ENCODE measurements around the gene TCL1A. TPM values are rescaled to one million over a fixed set of nuclear protein-coding genes. Genes with fewer than 3 reads are reported as not detected.

TCL1A gene
- total RNA-seq, 1 experiment from 2014 or later: 0.30 TPM

DNA sequence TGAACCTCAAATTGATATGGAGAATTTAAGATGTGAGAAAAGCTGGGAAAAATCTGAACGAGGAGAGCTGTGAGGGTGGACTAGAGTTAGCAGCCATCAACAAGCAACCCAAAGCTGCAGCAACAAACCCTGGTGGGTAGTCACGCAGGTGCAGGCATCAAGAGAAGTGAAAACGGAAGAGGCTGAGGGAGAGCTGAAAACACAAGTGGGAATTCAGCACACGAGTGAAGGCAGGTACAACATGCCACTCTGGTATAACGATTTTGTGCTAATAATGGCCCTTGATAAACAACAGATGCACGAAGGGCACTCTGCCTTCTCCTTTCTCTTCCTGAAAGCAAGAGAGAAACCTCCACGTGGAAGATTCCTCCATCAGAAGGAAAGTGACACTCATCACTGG lies 16.2 kb downstream of the TCL1A start:
- no peak for ATAC-seq

DNA sequence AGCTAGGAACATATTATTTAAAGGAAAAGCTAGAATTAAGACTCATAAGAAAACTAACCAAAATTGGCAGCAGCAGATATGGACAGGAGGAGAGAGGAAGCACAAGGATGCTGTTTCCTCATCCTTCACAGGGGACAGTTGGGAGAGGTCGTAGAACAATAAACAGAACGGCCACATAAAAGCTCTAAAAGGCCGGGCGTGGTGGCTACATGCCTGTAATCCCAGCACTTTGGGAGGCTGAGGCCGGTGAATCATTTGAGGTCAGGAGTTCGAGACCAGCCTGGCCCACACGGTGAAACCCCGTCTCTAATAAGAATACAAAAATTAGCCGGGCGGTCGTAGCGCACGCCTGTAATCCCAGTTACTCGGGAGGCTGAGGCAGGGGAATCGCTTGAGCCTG lies 17.2 kb downstream of the TCL1A start:
- no peaks in the 10 kb centered on the region for H3K36me3 ChIP-seq (ENCODE audit: control insufficient read depth in 1 of 2, insufficient read depth in 2 of 2, low read length in 2 of 2)

More for the DNA sequence above, 16.2 kb downstream of the TCL1A start:
- Histone ChIP-seq H3K9me2 (ENCODE audit: insufficient read depth) (no peaks in the 10 kb centered on the region), H3K4me3 (replicated peaks in 1 of 2; ENCODE audit: low read depth in 1 of 2, low read length in 2 of 2) (no peak overlapping the region), H3K9ac (ENCODE audit: low read length) (no peak overlapping the region), H4K20me1 (ENCODE audit: insufficient read depth) (no peaks in the 10 kb centered on the region), H3K4me2 (ENCODE audit: low read length) (no peak overlapping the region), H3K27ac (ENCODE audit: low read depth, low read length) (no peak overlapping the region), H3K27me3 (ENCODE audit: insufficient read depth, low read length) (peaks cover 46% of the 10 kb centered on the region), H2AFZ (ENCODE audit: low read depth, low read length, poor library complexity, severe bottlenecking) (no peak overlapping the region), H3K36me3 (ENCODE audit: control insufficient read depth in 1 of 2, insufficient read depth in 2 of 2, low read length in 2 of 2) (no peaks in the 10 kb centered on the region), H3K9me3 (ENCODE audit: control insufficient read depth in 1 of 2, insufficient read depth in 1 of 2, low read depth in 1 of 2, low read length in 2 of 2) (no peaks in the 10 kb centered on the region), H3K4me1 (ENCODE audit: control insufficient read depth in 1 of 2, insufficient read depth in 2 of 2, low read length in 2 of 2) (peaks cover 0 to 4% of the 10 kb centered on the region in 2 experiments; a peak in 1 of 4 replicates), H3K79me2 (ENCODE audit: insufficient read depth, low read length) (no peaks in the 10 kb centered on the region)
- RAD21 ChIA-PET (ENCODE audit: low non-redundant PET in 1 of 2, low total read pairs in 2 of 2, uncharacterized antibody in 2 of 2, unreplicated experiment in 2 of 2): no interaction called here
- CTCF ChIA-PET: no interaction called here
- no peak for TF ChIP-seq EZH2 (IDR thresholded peaks at IDR 0.05)
- no TSS peak for BruUV-seq (replicated peaks)
- DNase-seq (ENCODE audit: low read depth, low spot score): no peak
- intact Hi-C loops (cut with micrococcal nuclease): no loop called here
- POLR2A ChIA-PET: no interaction called here

More for the DNA sequence above, 17.2 kb downstream of the TCL1A start:
- H3K27ac ChIP-seq (ENCODE audit: low read depth, low read length): no peak overlapping the region
- no peaks in the 10 kb centered on the region for H3K79me2 ChIP-seq (ENCODE audit: insufficient read depth, low read length)
- BruUV-seq (replicated peaks): no TSS peak
- TF ChIP-seq, protein P1, sequence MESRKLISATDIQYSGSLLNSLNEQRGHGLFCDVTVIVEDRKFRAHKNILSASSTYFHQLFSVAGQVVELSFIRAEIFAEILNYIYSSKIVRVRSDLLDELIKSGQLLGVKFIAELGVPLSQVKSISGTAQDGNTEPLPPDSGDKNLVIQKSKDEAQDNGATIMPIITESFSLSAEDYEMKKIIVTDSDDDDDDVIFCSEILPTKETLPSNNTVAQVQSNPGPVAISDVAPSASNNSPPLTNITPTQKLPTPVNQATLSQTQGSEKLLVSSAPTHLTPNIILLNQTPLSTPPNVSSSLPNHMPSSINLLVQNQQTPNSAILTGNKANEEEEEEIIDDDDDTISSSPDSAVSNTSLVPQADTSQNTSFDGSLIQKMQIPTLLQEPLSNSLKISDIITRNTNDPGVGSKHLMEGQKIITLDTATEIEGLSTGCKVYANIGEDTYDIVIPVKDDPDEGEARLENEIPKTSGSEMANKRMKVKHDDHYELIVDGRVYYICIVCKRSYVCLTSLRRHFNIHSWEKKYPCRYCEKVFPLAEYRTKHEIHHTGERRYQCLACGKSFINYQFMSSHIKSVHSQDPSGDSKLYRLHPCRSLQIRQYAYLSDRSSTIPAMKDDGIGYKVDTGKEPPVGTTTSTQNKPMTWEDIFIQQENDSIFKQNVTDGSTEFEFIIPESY (IDR thresholded peaks at IDR 0.05; ENCODE audit: extremely low read depth, insufficient replicate concordance, low read length): no peak
- TF ChIP-seq SRF (IDR thresholded peaks at IDR 0.05; ENCODE audit: low read depth): no peak
- DNase-seq (ENCODE audit: low read depth, low spot score): no peak
- no peak overlapping the region for H3K4me2 ChIP-seq (ENCODE audit: low read length)
- H3K4me3 ChIP-seq (replicated peaks in 1 of 2; ENCODE audit: low read depth in 1 of 2, low read length in 2 of 2): no peak overlapping the region
- ChIA-PET CTCF (no interaction called here), RAD21 (ENCODE audit: low non-redundant PET in 1 of 2, low total read pairs in 2 of 2, uncharacterized antibody in 2 of 2, unreplicated experiment in 2 of 2) (no interaction called here), POLR2A (no interaction called here)
- H3K9me3 ChIP-seq (ENCODE audit: control insufficient read depth in 1 of 2, insufficient read depth in 1 of 2, low read depth in 1 of 2, low read length in 2 of 2): no peaks in the 10 kb centered on the region
- peaks cover 36% of the 10 kb centered on the region for H3K27me3 ChIP-seq (ENCODE audit: insufficient read depth, low read length)
- no peaks in the 10 kb centered on the region for H4K20me1 ChIP-seq (ENCODE audit: insufficient read depth)
- H3K9me2 ChIP-seq (ENCODE audit: insufficient read depth): no peaks in the 10 kb centered on the region
- H3K9ac ChIP-seq (ENCODE audit: low read length): no peak overlapping the region
- H2AFZ ChIP-seq (ENCODE audit: low read depth, low read length, poor library complexity, severe bottlenecking): no peak overlapping the region
- H3K4me1 ChIP-seq (ENCODE audit: control insufficient read depth in 1 of 2, insufficient read depth in 2 of 2, low read length in 2 of 2): peaks cover 0 to 4% of the 10 kb centered on the region in 2 experiments; a peak in 1 of 4 replicates
- intact Hi-C loops (cut with micrococcal nuclease): no loop called here
- no peak for ATAC-seq

All from HCT116 (cell line).